Gastroesophageal sphincter (tissue), 3 donors: Measurements from ENCODE around the gene TRNP1.

ENCODE experiments used
- CTCF ChIP-seq, 4 experiments: fragments of 200-600 bp in 2 of 4; fragments of 450-650 bp in 2 of 4; sonication (generic) in 1 of 4; IDR thresholded peaks; one replicate each; pipeline ENCODE4 v1.5.1; 2017 to 2019; ENCODE audit warnings: antibody characterized with exemption in 4 of 4, mild to moderate bottlenecking in 2 of 4, moderate library complexity in 2 of 4
- EP300 ChIP-seq: sonication (generic); formaldehyde crosslinking; IDR thresholded peaks from one replicate; pipeline ENCODE4 v1.6.1; 2017; ENCODE audit warnings: antibody characterized with exemption, mild to moderate bottlenecking
- POLR2A ChIP-seq, 2 donors: fragments of 450-650 bp; IDR thresholded peaks; one replicate each; pipeline ENCODE4 v1.6.1; 2017; ENCODE audit warnings: antibody characterized with exemption in 2 of 2, mild to moderate bottlenecking in 2 of 2, moderate library complexity in 1 of 2
- POLR2AphosphoS5 ChIP-seq: sonication (generic); formaldehyde crosslinking; IDR thresholded peaks from one replicate; pipeline ENCODE4 v1.6.1; 2017; ENCODE audit warnings: antibody characterized with exemption

- TF ChIP-seq CTCF (IDR thresholded peaks at IDR 0.05) (no peak), POLR2A (IDR thresholded peaks at IDR 0.05) (no peak), POLR2AphosphoS5 (no peak), EP300 (no peak)
Observed at GRCh38 chr1:26949266-26949925, 44.1 kb upstream of the TRNP1 start.
